CD4-positive, alpha-beta T cell (primary cell): ENCODE measurements around the gene DYNLT4. TPM values are rescaled to one million over a fixed set of nuclear protein-coding genes. Genes with fewer than 3 reads are reported as not detected.

Source experiments
- ATAC-seq: fragments of 200-7000 bp; cut with Tn5 transposase; one replicate; pipeline ENCODE4 v1.10.0; 2022; ENCODE audit warnings: mild to moderate bottlenecking; ENCODE audit not compliant: poor library complexity
- CTCF ChIA-PET: fragments of 350-600 bp; sonication (Branson Sonifier 250); formaldehyde crosslinking; loops from one replicate; lab custom pipeline; 2021; ENCODE audit warnings: antibody characterized with exemption, inconsistent platforms; lab: Charles Lee
- POLR2A ChIA-PET: fragments of 350-600 bp; sonication (Branson Sonifier 250); formaldehyde crosslinking; loops from one replicate; lab custom pipeline; 2021; ENCODE audit warnings: antibody characterized with exemption, inconsistent platforms; lab: Charles Lee
- DNase-seq, 14 experiments: peaks; one replicate each; pipeline ENCODE4 v3.0.0-alpha.2; 2013 to 2020; ENCODE audit warnings: mixed read lengths in 2 of 14
- H3K27ac ChIP-seq, 2 donors: one replicate each; pipeline versions ENCODE4 v1.5.1 to v1.7.0; 2013; ENCODE audit warnings: low read length in 2 of 2, low read depth in 1 of 2, mild to moderate bottlenecking in 1 of 2
- H3K27me3 ChIP-seq, 2 experiments: 1 replicate in 1 of 2; 2 replicates in 1 of 2; pipeline versions ENCODE4 v1.6.1 to v1.7.0; 2013; ENCODE audit warnings: low read length in 2 of 2, control low read depth in 1 of 2, mild to moderate bottlenecking in 1 of 2, moderate library complexity in 1 of 2; ENCODE audit not compliant: insufficient read depth in 2 of 2, control insufficient read depth in 1 of 2
- H3K36me3 ChIP-seq: one replicate; pipeline ENCODE4 v1.6.1; 2013; ENCODE audit warnings: low read length, control low read depth; ENCODE audit not compliant: insufficient read depth
- H3K4me1 ChIP-seq: one replicate; pipeline ENCODE4 v1.6.1; 2013; ENCODE audit warnings: low read length, control low read depth; ENCODE audit not compliant: insufficient read depth
- H3K4me3 ChIP-seq: one replicate; pipeline ENCODE4 v1.5.1; 2013; ENCODE audit warnings: mild to moderate bottlenecking, low read length, moderate library complexity
- H3K9me3 ChIP-seq, 2 experiments: 1 replicate in 1 of 2; 2 replicates in 1 of 2; pipeline versions ENCODE4 v1.6.1 to v1.7.0; 2013; ENCODE audit warnings: low read length in 2 of 2, mild to moderate bottlenecking in 2 of 2, control low read depth in 1 of 2, moderate library complexity in 1 of 2; ENCODE audit not compliant: control insufficient read depth in 1 of 2, insufficient read depth in 1 of 2
- H3K27ac Mint-ChIP-seq: one replicate; pipeline ENCODE4 v1.8.0; 2020; ENCODE audit warnings: mixed read lengths
- H3K27me3 Mint-ChIP-seq: one replicate; pipeline ENCODE4 v1.8.0; 2021; ENCODE audit warnings: mixed read lengths
- H3K36me3 Mint-ChIP-seq: one replicate; pipeline ENCODE4 v1.8.0; 2021; ENCODE audit warnings: low read depth, mixed read lengths
- H3K4me1 Mint-ChIP-seq: one replicate; pipeline ENCODE4 v1.8.0; 2021; ENCODE audit warnings: low read depth, mixed read lengths
- H3K4me3 Mint-ChIP-seq: one replicate; pipeline ENCODE4 v1.8.0; 2020; ENCODE audit warnings: mild to moderate bottlenecking, mixed read lengths
- H3K9me3 Mint-ChIP-seq: one replicate; pipeline ENCODE4 v1.8.0; 2020; ENCODE audit warnings: mixed read lengths
- intact Hi-C, 2 experiments: fragments of 100-400 bp; cut with DNase I in 1 of 2; cut with micrococcal nuclease in 1 of 2; formaldehyde crosslinking; loops; one replicate each; pipeline versions ENCODE4 v1.15.1 to v1.9.0; 2023 to 2025; cut with DNase I, micrococcal nuclease
- total RNA-seq, 174 experiments: library from RNA in 2 of 174; stranded (reverse) in 2 of 174; gene quantifications; one replicate each; pipeline ENCODE4 v1.2.3 and lab custom pipeline; 2021 to 2026
- TF ChIP-seq, protein P1 (sequence below): fragments of 200-600 bp; IDR thresholded peaks from one replicate; pipeline ENCODE4 v1.8.0; 2022; ENCODE audit warnings: antibody characterized with exemption, mild to moderate bottlenecking

Gene DYNLT4
- total RNA-seq, 2 experiments from 2014 or later = 1.8 to 2.1 TPM

GRCh38 chr1:44828841-44829440 lies 21.8 kb upstream of the DYNLT4 start:
- Histone ChIP-seq H3K36me3 (no peaks in the 10 kb centered on the region), H3K27me3 (no peaks in the 10 kb centered on the region), H3K27ac (no peak overlapping the region), H3K4me1 (peaks cover 5% of the 10 kb centered on the region), H3K9me3 (no peaks in the 10 kb centered on the region), H3K4me3 (no peak overlapping the region)
- H3K36me3 Mint-ChIP-seq = no peaks in the 10 kb centered on the region
- no peaks in the 10 kb centered on the region for H3K9me3 Mint-ChIP-seq
- DNase-seq (no peak), ATAC-seq (no peak)
- POLR2A ChIA-PET = interaction anchor here (1.3 to 12.2 kb wide), 2 partner anchors 9 to 25 kb away, joined by 4 to 599 read pairs; partner anchors contain the start of genes BTBD19, DYNLT4 and PLK3
- TF ChIP-seq, protein P1, sequence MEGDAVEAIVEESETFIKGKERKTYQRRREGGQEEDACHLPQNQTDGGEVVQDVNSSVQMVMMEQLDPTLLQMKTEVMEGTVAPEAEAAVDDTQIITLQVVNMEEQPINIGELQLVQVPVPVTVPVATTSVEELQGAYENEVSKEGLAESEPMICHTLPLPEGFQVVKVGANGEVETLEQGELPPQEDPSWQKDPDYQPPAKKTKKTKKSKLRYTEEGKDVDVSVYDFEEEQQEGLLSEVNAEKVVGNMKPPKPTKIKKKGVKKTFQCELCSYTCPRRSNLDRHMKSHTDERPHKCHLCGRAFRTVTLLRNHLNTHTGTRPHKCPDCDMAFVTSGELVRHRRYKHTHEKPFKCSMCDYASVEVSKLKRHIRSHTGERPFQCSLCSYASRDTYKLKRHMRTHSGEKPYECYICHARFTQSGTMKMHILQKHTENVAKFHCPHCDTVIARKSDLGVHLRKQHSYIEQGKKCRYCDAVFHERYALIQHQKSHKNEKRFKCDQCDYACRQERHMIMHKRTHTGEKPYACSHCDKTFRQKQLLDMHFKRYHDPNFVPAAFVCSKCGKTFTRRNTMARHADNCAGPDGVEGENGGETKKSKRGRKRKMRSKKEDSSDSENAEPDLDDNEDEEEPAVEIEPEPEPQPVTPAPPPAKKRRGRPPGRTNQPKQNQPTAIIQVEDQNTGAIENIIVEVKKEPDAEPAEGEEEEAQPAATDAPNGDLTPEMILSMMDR = no peak
- CTCF ChIA-PET = no interaction called here
- H3K27me3 Mint-ChIP-seq = no peaks in the 10 kb centered on the region
- no peak overlapping the region for H3K27ac Mint-ChIP-seq
- H3K4me1 Mint-ChIP-seq = no peaks in the 10 kb centered on the region
- intact Hi-C loops = loop anchor here in 1 of 2 experiments (10.0 kb wide), 1 partner anchor 614 kb away; the partner anchor contains the start of gene DMAP1
- no peak overlapping the region for H3K4me3 Mint-ChIP-seq

GRCh38 chr1:44828003-44828651 lies 21.0 kb upstream of the DYNLT4 start:
- intact Hi-C loops = loop anchor here in 1 of 2 experiments (10.0 kb wide), 1 partner anchor 613 kb away; the partner anchor contains the start of gene DMAP1
- Histone ChIP-seq H3K9me3 (no peaks in the 10 kb centered on the region), H3K27ac (no peak overlapping the region), H3K4me3 (no peak overlapping the region), H3K36me3 (no peaks in the 10 kb centered on the region), H3K27me3 (no peaks in the 10 kb centered on the region), H3K4me1 (peaks cover 5% of the 10 kb centered on the region)
- H3K36me3 Mint-ChIP-seq = no peaks in the 10 kb centered on the region
- no peaks in the 10 kb centered on the region for H3K27me3 Mint-ChIP-seq
- no peak for DNase-seq
- no peak for ATAC-seq
- no peaks in the 10 kb centered on the region for H3K4me1 Mint-ChIP-seq
- ChIA-PET CTCF (interaction anchor here (1.1 kb wide), 1 partner anchor 35 kb away, joined by 3 read pairs; no protein-coding TSS in a partner anchor), POLR2A (interaction anchor here (1.6 to 12.2 kb wide), 2 partner anchors 8 to 24 kb away, joined by 3 to 599 read pairs; partner anchors contain the start of genes BTBD19, DYNLT4 and PLK3)
- no peak overlapping the region for H3K4me3 Mint-ChIP-seq
- no peaks in the 10 kb centered on the region for H3K9me3 Mint-ChIP-seq
- H3K27ac Mint-ChIP-seq = no peak overlapping the region
- TF ChIP-seq, protein P1 = no peak

DNA sequence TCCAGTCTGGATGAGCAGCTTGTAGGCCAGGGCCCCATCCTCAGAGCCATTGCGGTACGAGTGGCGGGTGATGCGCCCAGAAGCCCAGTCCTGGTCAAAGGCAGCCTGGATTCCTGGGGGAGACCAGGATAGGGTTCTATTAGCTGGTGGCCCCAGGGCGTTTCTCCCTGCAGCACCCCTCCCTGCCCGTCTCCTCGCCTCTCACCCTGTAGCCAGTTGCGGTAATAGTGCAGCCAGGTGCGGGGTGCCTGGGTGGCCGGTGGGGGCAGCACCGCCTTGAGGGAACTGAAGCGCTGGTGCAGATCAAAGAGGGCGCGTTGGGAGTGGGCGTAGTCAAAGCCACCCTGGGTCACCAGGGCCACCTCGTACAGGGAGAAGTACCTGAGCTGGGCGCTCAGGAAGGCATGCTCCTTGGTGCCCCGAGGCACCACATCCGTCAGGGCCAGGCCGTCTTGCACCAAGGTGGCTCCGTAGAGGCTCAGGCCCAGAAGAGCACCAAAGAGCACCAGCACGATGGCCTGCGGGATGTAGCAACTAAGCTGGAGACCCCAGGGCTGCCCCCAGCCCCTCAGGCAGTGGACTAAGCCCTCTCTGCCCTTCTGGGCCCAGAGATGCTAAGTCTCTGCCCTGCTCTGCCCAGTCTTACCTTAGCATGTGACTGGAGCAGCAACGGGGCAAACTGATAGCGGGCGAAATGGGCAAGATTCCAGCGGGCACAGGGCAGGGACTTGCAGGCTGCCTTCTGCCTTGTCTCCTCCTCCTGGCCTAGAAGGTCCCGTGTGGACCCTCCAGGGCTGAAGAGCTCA lies 20.2 kb upstream of the DYNLT4 start:
- Histone ChIP-seq H3K27me3 (no peaks in the 10 kb centered on the region), H3K36me3 (no peaks in the 10 kb centered on the region), H3K4me1 (peaks cover 5% of the 10 kb centered on the region), H3K9me3 (no peaks in the 10 kb centered on the region), H3K4me3 (no peak overlapping the region), H3K27ac (no peak overlapping the region)
- no peaks in the 10 kb centered on the region for H3K4me1 Mint-ChIP-seq
- TF ChIP-seq, protein P1 = no peak
- H3K27ac Mint-ChIP-seq = no peak overlapping the region
- H3K27me3 Mint-ChIP-seq = no peaks in the 10 kb centered on the region
- POLR2A ChIA-PET = interaction anchor here (1.6 to 12.2 kb wide), 2 partner anchors 9 to 23 kb away, joined by 3 to 599 read pairs; partner anchors contain the start of genes BTBD19, DYNLT4 and PLK3
- no peaks in the 10 kb centered on the region for H3K36me3 Mint-ChIP-seq
- ATAC-seq (no peak), DNase-seq (no peak)
- CTCF ChIA-PET = interaction anchor here (1.1 kb wide), 1 partner anchor 34 kb away, joined by 3 read pairs; no protein-coding TSS in a partner anchor
- H3K4me3 Mint-ChIP-seq = no peak overlapping the region
- intact Hi-C loops = loop anchor here in 1 of 2 experiments (10.0 kb wide), 1 partner anchor 613 kb away; the partner anchor contains the start of gene DMAP1
- H3K9me3 Mint-ChIP-seq = no peaks in the 10 kb centered on the region
